Putamen (tissue), 1 donor: ENCODE measurements around the gene RFC5.
A peak's percentile ranks its signal among the peaks of the same experiment; 100 is the strongest.
"Not testable (repeated sequence)": the region's sequence is repeated elsewhere in the genome, so short reads cannot be mapped to it uniquely, and the experiment has no call there.

ENCODE experiments used
- DNase-seq: peaks from one replicate; pipeline ENCODE4 v3.0.0-alpha.2; 2016; ENCODE audit warnings: low spot score

The RFC5 gene

DNA sequence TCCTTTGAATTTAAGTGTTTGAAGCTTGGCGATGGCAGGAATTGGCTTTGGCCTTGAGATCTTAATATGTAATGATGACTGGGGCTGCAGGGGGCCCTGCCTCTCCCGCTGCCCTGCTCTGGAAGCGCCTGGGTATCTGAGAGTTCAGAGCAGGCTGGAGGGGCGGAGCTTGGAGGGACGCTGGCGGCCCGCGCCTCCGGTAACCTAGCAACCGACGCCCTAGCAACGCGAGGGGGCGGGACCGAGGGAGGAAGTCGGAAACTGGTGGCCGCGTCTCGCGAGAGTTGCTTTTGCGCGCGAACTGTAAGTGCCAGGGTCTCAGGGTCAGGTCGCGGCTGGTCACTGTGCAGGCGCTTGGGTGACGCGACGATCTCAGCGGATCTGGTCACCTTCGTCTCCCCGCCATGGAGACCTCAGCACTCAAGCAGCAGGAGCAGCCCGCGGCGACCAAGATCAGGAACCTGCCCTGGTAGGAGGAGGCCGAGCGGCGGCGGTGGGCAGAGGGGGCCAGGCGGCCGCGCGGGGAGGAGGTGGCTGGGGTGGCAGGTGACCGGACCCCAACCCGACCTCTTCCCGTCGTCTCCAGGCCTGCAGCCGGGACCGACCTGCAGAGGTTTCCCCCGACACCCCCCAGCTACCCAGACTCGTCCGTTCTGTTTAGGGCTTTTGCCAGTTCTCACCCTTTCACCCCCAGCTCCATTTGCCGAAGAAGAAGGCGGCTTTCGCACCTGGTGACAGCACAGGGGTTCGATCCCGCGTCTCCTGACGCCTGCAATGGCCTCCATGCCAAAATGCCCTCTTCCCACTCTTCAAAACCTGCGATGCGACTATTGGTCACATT, at the start of gene RFC5:
TSS of gene RFC5 (plus strand) at position 280 of the 841 bp plus-strand sequence. CDS start at position 405, 125 bp downstream.
- peak; percentile 95 for DNase-seq

- no peak for DNase-seq
These were observed 49.5 kb upstream of the RFC5 start for GRCh38 chr12:117967043-117967442.

GRCh38 chr12:117967512-117967911, 49.0 kb upstream of the RFC5 start:
- DNase-seq: peak; percentile 21

DNA sequence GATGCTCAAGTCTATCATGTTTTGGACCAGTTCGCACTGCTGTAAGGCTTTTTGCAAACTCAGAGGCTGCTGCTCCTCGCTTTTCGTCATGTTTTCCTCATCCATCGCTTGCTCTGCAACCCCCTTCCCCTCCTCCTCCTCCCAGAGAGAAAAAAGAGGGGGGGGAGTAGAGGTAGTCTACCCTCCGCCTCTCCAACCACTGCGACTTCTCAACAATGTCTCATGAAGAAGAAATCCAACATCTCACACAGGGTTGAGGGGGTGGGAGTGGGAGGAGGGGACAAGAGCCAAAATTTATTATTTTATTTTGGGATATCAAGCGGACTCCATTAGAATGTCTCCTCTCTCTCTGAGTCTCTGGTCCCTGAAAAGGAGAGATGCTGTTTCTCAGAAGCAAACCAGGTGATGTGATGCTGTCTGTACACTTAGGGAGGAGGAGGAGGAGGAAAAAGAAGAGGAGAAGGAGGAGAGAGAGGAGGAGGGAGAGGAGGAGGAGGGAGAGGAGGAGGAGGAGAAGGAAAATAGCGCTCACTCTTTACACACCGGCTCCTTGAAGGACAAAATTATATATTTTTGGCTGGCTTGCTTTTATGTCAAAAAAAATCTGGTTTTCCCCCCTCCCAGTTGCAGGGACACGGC, 48.2 kb upstream of the RFC5 start:
- DNase-seq: peak; percentile 31

GRCh38 chr12:117968826-117969659, 47.5 kb upstream of the RFC5 start, which contains the start of gene KSR2:
Gene KSR2, minus strand, starts transcription at chr12:117968990. Its CDS starts 735 bp downstream, at chr12:117968255.
- DNase-seq: peak; percentile 77

GRCh38 chr12:117970334-117970733, 46.2 kb upstream of the RFC5 start:
- no peak for DNase-seq

DNA sequence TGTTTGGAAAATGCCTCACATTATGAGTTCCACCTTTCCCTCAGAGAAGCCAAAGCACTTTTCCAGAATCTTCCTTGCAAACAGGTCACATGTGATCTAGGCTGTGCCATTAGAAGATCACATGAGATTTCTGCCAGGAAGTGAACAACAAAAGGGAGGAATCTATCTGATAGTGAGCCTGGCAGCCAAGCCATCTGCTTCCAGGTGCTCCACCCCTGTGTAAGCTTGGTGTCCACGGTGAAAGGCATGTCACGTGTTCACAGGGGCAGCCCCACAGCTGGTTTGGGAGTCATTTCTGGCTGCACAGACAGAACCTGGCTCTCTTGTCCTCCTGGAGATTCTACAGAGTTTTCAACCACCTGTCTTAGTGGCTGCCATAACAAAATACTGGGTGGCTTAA, 44.2 kb upstream of the RFC5 start:
- DNase-seq: no peak

DNA sequence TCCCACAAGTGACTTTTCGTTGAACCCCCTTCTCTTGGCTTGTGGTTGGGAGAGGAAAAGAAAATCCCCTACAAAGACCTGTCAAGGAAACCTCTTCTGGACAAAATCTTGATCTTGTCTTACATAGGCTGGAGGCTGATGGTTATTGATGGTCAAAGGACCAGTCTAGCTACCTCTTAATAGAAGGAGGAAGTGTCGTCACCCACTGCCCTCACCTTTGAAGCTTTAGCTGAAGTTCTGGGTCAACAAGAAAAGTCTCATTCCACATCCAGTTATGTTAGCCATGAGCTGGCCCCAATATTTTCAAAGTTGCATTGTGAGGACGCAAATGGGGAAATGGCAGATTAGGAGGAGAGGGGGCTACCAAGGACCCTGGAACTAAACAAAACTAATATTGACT, 41.5 kb upstream of the RFC5 start:
- DNase-seq: no peak

DNA sequence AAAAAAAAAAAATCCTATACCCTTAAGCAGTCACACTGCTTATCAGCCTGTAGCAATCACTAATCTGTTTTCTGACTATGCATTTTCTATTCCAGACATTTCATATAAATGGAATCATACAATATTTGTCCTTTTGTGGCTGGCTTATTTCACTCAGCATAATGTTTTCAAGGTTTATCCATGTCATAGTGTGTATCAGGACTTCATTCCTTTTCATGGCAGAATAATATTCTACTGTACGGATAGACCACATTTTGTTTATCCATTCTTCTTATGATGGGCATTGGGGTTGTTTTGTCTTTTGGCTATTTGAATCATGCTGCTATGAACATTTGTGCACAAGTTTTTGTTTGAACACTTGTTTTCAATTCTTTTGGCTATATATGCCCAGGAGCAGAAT, 39.1 kb upstream of the RFC5 start:
- DNase-seq: no peak

DNA sequence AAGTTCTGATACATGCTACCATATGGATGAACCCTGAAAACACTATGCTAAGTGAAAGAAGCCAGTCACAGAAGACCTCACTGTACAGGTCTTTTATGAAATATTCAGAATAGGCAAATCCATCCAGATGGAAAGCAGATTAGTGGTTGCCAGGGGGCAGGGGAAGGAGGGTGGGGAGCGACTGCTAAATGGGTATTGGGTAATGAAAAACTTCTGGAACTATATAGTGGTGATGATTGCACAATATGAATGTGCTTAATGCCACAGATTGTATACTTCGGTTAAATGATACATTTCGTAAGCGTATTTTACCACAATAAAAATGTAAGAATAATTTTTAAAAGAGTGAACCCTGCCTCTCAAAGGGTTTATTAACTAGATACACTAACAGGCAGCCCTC, 35.9 kb upstream of the RFC5 start:
- DNase-seq: no peak

DNA sequence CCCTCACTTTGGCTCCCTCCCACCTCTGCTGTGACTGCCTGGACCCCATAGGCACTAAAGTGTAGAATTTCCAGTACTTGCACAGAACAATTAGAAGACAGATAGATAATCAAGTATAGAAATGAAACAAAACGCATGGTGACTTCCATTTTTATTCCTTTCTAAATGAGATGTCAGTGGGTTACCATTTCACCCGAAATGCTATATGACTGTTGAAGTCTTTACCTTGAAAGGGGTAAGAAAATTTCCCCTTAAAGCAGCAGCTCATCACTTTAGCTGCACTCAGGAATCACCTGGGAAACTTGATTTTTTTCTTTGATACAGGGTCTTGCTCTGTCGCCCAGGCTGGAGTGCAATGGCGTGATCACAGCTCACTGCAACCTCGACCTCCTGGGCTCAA, 35.2 kb upstream of the RFC5 start:
- DNase-seq: no peak

GRCh38 chr12:117985182-117985581, 31.3 kb upstream of the RFC5 start:
- no peak for DNase-seq

GRCh38 chr12:117986705-117987469, 29.6 kb upstream of the RFC5 start:
- no peak for DNase-seq

DNA sequence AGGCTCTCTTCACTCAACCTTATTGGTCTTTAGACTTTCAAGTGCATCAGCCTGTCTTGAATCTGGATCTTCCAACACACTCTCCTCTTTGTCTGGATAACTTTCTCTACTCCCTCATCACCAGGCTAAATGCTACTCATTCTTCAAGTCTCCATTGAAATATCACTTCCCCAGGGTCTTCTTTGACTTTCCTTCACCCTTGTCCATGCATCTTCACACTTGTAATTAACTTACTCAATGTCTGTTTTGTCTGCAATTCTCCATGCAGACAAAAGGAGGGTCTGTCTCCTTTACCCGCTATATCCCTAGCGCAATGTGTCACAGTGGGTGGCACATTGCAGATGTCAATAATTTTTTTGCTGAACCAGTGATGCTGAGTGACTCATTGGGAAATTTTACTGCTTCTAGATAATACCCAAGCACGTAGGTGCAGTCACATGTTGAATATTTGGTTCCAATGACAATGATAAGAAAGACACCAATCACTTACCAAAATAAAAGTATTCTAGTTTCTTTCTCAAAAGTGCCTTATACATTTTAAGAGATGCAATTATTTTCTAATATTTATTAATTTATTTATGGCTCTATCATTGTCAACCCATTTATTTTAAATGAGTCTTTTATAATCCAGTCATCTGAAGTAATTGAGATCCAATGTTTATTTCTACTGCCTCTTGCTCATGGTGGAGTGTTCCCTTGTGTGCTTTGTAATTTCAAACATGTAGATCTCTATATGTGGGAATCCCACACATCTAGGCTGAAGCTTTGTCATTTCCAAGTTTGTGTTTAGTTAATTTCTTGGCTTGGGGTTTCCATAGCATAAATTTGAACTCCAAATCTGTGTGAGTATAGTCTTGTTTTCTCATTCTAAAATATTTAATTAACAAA, 21.7 kb upstream of the RFC5 start:
- DNase-seq: no peak

GRCh38 chr12:117998719-117999118, 17.8 kb upstream of the RFC5 start:
- no peak for DNase-seq

DNA sequence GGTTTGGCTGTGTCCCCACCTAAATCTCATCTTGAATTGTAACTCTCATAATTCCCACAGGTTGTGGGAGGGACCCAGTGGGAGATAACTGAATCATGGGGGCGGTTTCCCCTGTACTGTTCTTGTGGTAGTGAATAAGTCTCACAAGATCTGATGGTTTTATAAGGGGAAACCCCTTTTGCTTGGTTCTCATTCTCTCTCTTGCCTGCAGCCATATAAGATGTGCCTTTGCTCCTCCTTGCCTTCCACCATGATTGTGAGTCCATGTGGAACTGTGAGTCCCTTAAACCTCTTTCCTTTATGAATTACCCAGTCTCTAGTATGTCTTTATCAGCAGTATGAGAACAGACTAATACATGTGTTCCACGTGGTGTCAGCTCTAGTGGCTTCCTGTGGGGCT, 16.7 kb upstream of the RFC5 start:
- DNase-seq: not testable (repeated sequence)

DNA sequence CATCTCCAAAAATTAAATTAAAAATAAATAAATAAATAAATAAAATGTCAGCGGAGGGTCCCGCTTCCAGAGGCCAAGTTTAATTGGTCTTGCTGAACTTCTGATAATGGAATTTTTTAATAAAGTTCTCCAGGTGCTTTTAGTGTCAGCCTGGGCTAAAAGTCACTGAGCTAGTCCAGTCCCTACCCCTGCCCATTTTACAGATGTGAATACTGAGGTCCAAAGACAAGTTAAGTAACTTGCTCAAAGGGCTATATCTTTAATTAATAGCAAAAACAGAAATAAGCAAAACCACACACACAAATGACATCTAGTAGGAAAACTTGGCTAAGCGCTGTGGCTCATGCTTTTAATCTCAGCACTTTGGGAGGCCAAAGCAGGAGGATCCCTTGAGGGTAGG, 5.6 kb upstream of the RFC5 start:
- DNase-seq: no peak

GRCh38 chr12:118011377-118011776, 5.1 kb upstream of the RFC5 start:
- DNase-seq: no peak

DNA sequence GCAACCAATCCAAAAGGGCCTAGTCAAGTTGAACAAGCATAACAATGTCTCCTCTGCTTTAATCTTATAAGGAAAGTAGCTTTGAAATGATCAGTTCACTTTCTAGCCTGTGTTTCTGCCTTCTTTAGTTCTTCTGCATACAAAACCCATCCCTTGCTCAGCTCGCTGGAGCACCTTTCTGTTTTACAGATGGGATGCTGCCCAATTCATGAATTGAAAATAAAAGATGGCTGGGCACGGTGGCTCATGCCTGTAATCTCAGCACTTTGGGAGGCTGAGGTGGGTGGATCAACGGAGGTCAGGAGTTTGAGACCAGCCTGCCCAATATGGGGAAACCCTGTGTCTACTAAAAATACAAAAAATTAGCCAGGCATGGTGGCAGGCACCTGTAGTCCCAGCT, 4.5 kb upstream of the RFC5 start:
- no peak for DNase-seq

DNA sequence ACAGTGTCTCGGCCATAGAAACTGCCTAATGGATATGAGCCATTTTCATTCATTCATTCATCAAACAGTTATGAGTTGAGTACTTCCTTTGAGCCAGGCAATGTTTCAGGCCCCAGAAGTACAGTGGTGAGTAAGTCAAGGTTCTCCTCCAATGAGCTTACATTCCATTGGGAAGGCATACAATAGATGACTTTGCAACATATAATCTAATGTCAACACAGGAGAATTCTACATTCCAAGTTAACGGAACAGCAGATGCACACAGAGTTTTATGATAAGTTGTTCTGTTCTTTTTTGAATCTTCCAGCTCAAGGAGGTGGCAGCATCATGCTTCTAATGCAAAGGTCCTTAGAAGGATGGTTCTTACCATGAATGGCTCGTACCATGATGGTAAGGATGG, 3.2 kb upstream of the RFC5 start:
- DNase-seq: no peak

DNA sequence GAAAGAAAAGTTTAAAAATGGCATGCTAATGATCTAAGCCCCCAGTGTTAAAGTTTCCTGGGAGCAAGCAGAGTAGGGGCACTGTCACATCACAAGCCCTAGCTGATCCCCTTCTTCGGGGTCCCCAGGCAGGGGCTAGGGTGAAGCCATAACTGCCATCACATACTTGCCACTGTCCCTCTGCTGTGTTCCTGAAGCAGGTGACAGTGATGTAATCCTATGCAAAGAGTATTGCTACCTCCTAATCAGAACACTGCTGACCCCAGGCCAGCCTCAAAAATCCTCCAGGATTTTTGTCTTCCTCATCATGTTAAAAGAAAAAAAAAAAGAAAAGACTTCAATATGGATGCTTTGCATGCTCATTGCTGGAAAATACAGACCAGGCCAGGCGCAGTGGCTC, 1.2 kb upstream of the RFC5 start:
- no peak for DNase-seq
